Measurements from ENCODE around the gene ALDH1L1.

GRCh38 chr3:126152901-126153694, 27.3 kb downstream of the ALDH1L1 start:
- TF ChIP-seq BHLHE40 (IDR thresholded peaks at IDR 0.05; ENCODE audit: borderline replicate concordance) (no peak), ELF4 (IDR thresholded peaks at IDR 0.05) (no peak), PKNOX1 (IDR thresholded peaks at IDR 0.05) (no peak), L3MBTL2 (conservative IDR thresholded peaks at IDR 0.05) (no peak), LEF1 (IDR thresholded peaks at IDR 0.05; ENCODE audit: borderline replicate concordance) (no peak), CTBP1 (IDR thresholded peaks at IDR 0.05; ENCODE audit: borderline replicate concordance) (no peak), ARNT (IDR thresholded peaks at IDR 0.05) (no peak), SP1 (IDR thresholded peaks at IDR 0.05) (no peak), TARDBP (IDR thresholded peaks at IDR 0.05) (no peak)

All from HEK293T (cell line).